ENCODE results near the gene GBF1.

The GBF1 gene

GRCh38 chr10:102313221-102313896 is 68.0 kb downstream of the GBF1 start:
- H3K27ac ChIP-seq: peak overlapping the region; percentile 55
- no peak for TF ChIP-seq CTCF (conservative IDR thresholded peaks at IDR 0.05)

DNA sequence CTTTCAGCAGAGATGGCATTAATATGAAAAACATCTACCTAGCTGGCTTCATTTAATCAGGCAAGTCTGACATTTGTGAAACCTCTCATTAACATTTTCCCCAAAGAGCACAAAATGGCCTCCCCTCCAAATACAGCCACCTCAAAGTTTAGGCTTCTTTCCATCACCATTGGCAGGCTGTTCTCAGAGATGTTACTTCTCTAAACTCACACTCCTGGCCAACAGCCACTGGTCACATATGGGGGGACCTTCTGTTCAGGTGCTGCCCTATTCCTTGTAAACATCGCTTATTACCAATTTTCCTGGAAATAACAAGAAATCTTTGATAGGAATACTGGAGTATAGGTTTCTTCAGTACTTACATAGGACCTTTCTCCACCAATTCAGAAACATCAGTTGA is 69.5 kb downstream of the GBF1 start:
- no peak for TF ChIP-seq CTCF (conservative IDR thresholded peaks at IDR 0.05)
- H3K27ac ChIP-seq: no peak overlapping the region

DNA sequence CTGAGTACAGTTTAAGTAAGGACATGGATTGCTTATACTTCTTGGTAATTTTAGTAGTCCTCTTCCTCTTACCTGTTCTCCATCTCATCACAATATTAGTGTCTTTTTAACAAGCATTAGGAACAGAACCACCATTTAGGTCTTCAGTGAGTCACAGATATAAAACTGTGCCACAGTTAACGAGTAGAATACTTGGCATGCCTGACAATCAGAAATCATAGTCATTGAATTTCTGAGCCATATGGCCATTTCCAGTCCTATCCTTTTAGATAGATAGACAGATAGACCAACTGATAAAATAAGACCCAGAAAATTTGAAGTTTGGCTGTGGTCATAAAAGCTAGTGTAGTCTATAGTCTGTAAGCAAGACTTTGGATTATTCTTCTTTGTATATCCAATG is 71.1 kb downstream of the GBF1 start:
- TF ChIP-seq CTCF (conservative IDR thresholded peaks at IDR 0.05): no peak
- no peak overlapping the region for H3K27ac ChIP-seq

- no peak for TF ChIP-seq CTCF (conservative IDR thresholded peaks at IDR 0.05)
- no peak overlapping the region for H3K27ac ChIP-seq
These were observed 77.6 kb downstream of the GBF1 start for GRCh38 chr10:102322914-102323313.

DNA sequence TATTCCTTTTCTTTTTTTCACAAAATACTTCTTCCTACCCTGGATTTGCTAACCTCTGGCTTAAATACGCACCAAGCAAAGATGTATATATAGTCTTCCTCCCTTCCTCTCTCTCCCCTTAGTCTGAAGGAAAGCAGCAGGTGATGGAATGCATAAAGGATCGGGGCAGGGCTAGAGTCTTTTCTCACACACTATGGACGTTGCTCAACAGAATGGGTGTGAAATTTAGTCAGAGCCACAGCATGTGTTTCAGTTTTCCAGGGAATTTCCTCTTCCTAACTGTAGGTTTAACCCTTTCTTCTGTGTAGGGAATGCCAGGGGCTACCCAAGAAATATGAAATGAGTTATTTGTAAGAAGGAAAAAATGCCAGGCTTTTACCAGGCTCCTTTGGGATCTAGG is 78.7 kb downstream of the GBF1 start:
- TF ChIP-seq CTCF (conservative IDR thresholded peaks at IDR 0.05): no peak
- H3K27ac ChIP-seq: no peak overlapping the region

- no peak for TF ChIP-seq CTCF (conservative IDR thresholded peaks at IDR 0.05)
- H3K27ac ChIP-seq: no peak overlapping the region
These were observed 80.7 kb downstream of the GBF1 start for GRCh38 chr10:102326031-102326430.

DNA sequence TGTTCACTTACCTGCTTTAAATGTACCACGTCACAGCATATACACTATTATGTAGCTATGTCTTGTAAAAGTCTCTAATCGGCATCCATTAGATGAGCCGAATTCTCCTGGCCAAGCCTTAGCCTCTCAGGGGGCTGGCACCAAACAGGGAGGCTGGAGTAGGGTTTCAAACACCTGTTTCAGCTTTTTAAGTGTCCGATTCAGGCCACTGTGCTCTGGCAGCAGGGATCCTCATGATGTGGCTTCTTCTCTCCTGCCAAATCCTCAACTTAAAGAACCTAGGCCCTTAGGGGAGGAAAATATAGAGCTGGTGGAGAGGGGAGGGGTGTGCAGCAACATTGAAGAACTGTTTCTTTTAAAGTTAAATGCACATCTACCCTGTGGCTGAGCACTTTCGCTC is 81.7 kb downstream of the GBF1 start:
- TF ChIP-seq CTCF (conservative IDR thresholded peaks at IDR 0.05): no peak
- H3K27ac ChIP-seq: no peak overlapping the region
